HL-60 (cell line): ENCODE measurements around the gene GMDS.

ENCODE experiments used
- CTCF ChIP-seq: IDR thresholded peaks from one replicate; pipeline ENCODE4 v1.5.1; 2011; ENCODE audit warnings: low read length, control low read depth, inconsistent platforms; ENCODE audit not compliant: insufficient read depth
- POLR2AphosphoS5 ChIP-seq: IDR thresholded peaks from 2 replicates; pipeline ENCODE4 v1.6.1; 2012; ENCODE audit warnings: low read depth

- TF ChIP-seq CTCF (no peak), POLR2AphosphoS5 (no peak)
Measured at GRCh38 chr6:2132416-2132815, 113.0 kb downstream of the GMDS start.
